ENCODE measurements around the gene PPBP.

The PPBP gene, protein sequence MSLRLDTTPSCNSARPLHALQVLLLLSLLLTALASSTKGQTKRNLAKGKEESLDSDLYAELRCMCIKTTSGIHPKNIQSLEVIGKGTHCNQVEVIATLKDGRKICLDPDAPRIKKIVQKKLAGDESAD

DNA sequence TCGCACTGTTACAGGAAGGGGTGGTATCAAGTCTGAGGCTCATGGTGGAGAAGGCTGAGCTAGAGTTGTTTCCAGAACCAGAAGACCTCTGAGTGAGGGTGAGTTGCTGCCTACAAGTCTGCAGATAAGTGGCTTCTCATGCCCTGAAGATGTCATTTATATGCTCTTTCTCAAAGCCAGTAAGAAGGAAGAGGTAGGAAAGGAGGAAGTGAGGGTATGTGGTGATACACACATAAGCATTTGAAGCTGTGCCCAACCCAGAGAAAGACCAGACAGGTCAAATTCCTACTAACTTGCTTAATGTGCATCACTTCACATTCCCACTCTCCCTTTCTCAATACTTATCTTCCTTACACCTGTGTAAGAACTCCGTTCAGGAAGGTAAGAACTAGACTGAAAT, at the start of gene PPBP:
TSS of gene PPBP (minus strand) at position 130 of the 400 bp plus-strand sequence. CDS start at position 43, 87 bp downstream.
- TF ChIP-seq GATA3 (IDR thresholded peaks at IDR 0.05; ENCODE audit: low read depth, low read length) (no peak), GATA2 (IDR thresholded peaks at IDR 0.05; ENCODE audit: low read depth, low read length) (no peak)

DNA sequence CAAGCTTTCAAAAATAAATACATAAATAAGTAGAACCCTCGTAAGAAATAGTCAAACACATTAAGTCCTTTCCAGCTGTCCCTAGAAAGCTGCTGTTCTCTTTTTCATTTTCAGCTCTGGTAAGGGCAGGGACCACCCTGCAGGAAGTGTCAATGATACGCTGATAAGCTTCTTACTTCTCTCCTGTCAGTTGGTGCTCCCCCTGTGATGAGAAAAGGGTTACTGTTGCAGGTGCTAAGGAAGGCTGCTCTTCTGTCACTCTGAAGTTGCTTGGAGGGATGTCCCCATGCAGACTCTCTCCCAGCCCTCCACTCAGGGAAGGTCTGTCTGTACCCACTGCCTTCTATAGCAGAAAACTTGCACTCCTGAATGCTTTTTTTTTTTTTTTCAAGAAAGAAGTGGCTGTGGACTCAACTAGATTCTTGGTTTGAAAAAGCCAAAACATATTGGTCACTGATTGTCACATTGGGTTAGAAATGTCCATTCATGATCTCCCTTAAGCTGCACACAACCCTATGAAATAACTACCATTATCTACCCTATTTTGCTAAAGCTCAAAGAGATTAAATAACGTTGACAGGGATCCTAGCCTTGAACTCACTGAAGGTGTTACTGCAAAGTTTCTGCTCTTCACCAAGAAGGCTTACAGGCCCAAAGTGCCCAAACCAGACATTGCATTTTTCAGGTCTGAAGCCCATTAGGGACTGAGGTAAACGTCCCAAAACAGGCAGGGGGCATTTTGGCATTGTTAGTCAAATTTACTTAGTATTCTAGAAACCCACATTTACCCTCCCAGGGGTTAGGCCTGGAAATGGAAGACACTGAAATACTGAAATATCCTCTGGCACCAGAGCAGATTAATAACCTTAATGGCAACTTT, 49.3 kb upstream of the PPBP start:
- TF ChIP-seq GATA2 (IDR thresholded peaks at IDR 0.05; ENCODE audit: low read depth, low read length) (no peak), GATA3 (IDR thresholded peaks at IDR 0.05; ENCODE audit: low read depth, low read length) (no peak)

DNA sequence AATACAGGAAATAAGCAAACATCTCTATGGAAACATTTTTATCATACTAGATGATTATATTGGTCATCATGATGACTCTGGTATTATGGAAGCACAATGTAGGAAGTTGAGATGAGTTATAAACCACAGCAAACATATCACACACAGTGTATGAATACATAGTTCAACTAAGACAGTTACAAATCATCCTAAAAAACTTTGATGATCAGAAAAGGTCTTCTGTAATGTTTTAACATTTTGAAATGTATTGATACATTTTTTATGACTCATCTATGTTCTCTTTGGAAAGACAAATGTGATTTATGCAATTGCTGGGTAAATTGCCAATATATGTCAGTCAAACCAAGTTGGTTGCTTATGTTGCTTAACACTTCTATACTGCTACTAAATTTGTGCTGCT, 45.7 kb upstream of the PPBP start:
- TF ChIP-seq GATA2 (IDR thresholded peaks at IDR 0.05; ENCODE audit: low read depth, low read length): no peak
- TF ChIP-seq GATA3 (IDR thresholded peaks at IDR 0.05; ENCODE audit: low read depth, low read length): no peak

DNA sequence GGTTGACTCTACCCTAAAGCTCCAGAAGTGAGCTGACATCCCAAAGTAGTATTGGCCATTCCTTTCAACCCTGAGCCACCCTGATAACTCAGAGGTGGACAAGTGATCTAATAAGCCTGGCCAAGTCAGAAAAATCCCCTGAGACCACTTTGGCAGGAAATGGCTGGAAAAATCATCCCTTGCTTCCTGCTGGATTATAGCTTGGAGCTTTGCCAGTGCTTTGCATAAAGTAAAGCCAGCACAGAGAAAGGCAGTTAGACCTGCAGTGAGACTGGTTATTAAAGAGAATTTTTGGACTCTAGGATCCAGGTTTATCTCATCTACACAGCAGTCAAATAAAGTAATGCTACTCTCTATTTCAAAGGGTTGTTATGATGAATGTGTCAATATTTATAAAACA, 44.1 kb upstream of the PPBP start:
- TF ChIP-seq GATA2 (IDR thresholded peaks at IDR 0.05; ENCODE audit: low read depth, low read length) (no peak), GATA3 (IDR thresholded peaks at IDR 0.05; ENCODE audit: low read depth, low read length) (no peak)

DNA sequence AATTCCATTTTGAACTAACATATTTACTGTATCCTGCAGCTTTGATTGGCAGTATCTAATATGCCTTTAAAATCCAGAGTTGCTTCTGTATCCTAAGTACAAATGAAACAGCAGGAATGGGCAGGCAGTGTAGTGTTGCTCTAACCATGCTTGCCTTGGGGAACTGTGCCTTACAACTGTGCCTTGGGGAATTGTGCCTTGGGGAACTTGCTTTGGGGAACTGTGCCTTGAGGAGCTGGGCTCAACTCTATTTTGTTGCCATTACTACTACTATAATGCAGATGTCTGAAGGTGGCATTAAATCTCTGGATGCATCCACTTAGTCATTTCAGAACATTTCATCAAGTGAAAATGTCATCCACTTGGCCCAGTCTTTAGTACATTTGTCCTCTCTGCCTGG, 43.6 kb upstream of the PPBP start:
- TF ChIP-seq GATA3 (IDR thresholded peaks at IDR 0.05; ENCODE audit: low read depth, low read length) (no peak), GATA2 (IDR thresholded peaks at IDR 0.05; ENCODE audit: low read depth, low read length) (no peak)

DNA sequence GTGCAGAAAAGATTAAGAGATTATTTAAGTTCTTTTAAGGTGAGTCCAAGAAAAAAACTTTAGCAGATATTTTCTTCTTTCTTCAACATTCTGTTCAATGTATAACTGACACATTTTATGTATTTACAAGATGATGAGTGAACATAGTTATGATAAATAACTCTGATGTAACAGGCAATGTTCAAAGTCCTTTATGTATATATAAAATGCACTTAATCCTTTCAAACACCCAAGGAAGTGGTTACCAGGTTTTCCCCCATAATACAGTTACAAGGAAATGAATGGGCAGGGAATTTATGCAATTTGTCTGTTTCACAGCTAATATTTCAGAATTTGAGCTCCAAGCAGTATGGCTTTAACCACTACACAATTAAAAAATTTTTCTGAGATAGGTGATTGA, 42.3 kb upstream of the PPBP start:
- TF ChIP-seq GATA2 (IDR thresholded peaks at IDR 0.05; ENCODE audit: low read depth, low read length) (no peak), GATA3 (IDR thresholded peaks at IDR 0.05; ENCODE audit: low read depth, low read length) (no peak)

DNA sequence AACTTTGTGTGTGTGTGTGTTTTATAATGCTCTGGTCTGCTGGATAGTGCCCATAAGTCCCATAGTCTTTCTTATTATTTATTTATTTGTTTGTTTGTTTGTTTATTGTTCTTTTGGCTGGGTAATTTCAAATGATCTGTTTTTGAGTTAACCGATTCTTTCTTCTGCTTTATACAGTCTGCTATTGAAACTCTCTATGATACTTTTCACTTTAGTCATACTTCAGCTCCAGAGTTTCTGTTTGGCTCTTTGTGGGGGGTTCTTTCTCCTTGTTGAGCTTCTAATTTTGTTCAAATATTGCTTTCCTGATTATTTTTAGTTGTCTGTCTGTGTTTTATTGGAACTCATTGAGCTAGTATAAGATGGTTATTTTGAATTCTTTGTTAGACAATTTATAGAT, 40.5 kb upstream of the PPBP start:
- TF ChIP-seq GATA3 (IDR thresholded peaks at IDR 0.05; ENCODE audit: low read depth, low read length) (no peak), GATA2 (IDR thresholded peaks at IDR 0.05; ENCODE audit: low read depth, low read length) (no peak)

DNA sequence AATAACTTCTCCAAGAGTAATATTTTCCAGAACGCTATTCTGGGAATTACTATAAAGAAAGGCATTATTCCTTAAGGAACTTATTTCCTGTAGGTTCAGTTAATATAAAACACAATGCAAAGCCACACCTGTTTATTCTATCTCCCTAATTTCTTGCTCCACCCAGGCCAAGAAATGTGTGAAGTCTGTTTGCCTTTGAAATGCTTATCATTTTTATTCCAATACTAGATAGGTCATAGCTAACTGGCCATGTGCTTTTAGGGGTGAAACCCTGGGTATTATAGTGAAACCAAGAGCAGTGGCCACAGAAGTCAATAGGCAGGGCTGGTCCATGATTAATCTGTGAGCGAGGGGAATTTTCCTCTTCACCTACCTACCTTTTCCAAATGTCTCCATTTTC, 35.7 kb upstream of the PPBP start:
- TF ChIP-seq GATA3 (IDR thresholded peaks at IDR 0.05; ENCODE audit: low read depth, low read length) (no peak), GATA2 (IDR thresholded peaks at IDR 0.05; ENCODE audit: low read depth, low read length) (no peak)

DNA sequence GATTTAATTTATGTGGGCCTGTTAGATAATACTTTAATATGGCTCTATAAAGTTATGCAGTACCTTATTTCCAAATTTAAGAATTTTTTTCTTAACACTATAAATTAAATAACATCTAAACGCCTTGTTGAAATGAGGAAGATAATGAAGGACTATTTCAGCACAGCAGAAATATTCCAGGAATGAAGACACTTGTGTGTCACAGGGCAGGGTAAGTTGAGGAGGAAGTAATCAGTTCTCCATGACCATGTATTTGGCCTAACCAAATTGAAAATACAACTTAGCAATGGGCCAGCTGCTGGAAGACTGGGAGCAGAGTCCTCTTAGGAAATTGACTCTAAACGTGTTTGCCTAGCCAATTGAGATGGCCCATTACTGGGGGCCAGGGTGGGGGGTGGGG, 33.6 kb upstream of the PPBP start:
- TF ChIP-seq GATA2 (IDR thresholded peaks at IDR 0.05; ENCODE audit: low read depth, low read length) (no peak), GATA3 (IDR thresholded peaks at IDR 0.05; ENCODE audit: low read depth, low read length) (no peak)

DNA sequence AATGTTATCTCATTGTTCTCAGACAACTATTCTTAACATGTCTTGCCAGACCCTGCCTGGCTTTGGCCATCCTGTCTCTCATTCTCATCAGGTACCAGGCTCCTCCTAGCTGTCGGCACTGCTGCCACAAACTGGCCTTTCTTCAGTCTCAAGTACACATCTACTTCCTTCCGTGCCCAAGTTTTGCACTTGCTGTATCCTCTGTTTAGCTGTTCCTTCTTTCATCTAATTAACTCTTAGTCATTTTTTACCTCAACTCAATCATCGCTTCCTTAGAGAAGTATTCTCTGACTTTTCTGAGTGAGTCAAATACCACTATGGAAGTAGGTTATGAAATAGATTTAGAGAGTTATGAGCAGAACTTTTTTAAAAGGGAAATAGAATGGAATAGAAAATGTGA, 30.8 kb upstream of the PPBP start:
- no peak for TF ChIP-seq GATA3 (IDR thresholded peaks at IDR 0.05; ENCODE audit: low read depth, low read length)
- no peak for TF ChIP-seq GATA2 (IDR thresholded peaks at IDR 0.05; ENCODE audit: low read depth, low read length)

DNA sequence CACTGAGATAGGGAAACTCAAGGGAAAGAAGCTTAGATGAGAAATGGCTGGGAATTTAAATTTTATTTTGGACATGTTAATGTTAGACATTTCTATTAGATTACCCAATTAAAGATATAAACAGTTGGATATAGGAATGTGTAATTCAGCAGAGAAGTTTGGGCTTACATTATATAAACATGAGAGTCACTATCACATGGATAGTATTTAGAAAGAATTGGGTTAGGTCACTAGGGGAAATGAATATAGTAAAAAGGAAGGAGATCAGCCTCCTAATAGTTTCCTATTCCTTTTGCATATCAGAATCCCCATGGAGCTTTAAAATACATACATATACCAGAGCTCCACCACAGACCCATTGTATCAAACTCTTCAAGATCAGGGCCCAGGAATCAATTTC, 30.1 kb upstream of the PPBP start:
- TF ChIP-seq GATA2 (IDR thresholded peaks at IDR 0.05; ENCODE audit: low read depth, low read length) (no peak), GATA3 (IDR thresholded peaks at IDR 0.05; ENCODE audit: low read depth, low read length) (no peak)

DNA sequence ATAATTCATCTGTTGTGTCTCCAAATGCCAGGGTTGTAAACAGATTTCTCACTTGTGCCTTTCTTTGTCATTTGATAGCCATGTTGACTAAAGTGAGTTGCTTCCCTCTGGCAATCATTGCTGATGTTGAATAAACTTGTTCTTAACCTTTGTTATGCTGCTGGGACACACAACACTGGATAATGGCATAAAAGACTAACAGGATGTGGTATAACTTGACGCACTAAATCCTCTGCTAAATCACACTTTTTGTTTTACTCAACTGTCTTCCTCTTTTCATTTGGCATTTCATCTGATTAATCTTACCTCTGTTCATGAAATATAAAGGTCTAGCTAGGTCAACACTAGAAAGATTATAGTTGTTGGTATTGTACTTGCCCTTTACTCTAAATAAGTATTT, 28.1 kb upstream of the PPBP start:
- TF ChIP-seq GATA3 (IDR thresholded peaks at IDR 0.05; ENCODE audit: low read depth, low read length) (no peak), GATA2 (IDR thresholded peaks at IDR 0.05; ENCODE audit: low read depth, low read length) (no peak)

DNA sequence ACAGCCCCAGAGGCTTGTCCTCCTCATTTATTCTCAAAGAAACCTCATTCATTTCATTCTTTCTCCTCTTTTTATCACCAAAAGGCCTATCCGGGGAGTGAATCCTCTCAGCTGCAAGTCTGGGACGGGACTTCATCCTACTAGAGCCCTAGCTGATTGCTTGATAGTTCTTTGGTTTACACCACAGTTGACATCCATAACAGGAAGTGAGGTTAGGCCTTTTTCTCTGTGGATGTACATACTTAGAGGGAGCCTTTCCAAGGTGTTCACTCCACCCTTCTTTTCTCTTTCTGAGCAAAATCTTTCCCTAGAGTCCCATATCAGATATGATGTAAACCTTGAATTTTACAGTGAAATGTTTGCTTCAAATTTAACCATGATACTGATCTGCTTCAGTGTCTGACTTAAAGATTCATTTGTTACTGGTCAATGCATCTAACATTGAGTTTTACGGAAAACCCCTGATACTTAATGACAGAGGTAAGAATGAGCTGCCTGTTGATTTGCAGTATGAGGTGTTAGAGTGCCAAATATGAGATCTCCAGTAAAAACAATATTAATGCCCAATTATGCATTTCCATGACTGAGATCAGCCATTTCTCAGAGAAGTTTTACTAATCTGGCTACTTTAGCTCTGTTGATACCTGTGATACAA, 27.3 kb upstream of the PPBP start:
- TF ChIP-seq GATA3 (IDR thresholded peaks at IDR 0.05; ENCODE audit: low read depth, low read length) (no peak), GATA2 (IDR thresholded peaks at IDR 0.05; ENCODE audit: low read depth, low read length) (no peak)

DNA sequence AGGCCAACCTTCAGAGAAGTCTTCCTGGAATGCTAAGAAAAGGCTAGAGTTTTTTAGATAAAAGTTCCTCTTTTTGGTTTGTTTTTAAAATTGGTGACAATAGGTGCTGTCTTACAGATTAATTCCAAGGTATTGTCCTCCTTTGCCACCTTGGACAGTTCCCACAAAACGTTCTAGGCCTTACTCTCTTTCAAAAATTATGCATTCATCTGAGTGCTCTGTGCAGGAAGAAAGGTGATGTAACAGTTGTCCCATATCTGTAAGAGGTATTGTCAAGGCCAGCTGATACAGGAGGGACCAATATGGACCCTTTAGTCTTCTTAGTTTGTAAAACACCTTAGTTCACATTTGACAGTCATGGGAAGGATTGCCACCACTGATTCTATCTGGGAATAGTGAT, 26.3 kb upstream of the PPBP start:
- TF ChIP-seq GATA3 (IDR thresholded peaks at IDR 0.05; ENCODE audit: low read depth, low read length) (no peak), GATA2 (IDR thresholded peaks at IDR 0.05; ENCODE audit: low read depth, low read length) (no peak)

DNA sequence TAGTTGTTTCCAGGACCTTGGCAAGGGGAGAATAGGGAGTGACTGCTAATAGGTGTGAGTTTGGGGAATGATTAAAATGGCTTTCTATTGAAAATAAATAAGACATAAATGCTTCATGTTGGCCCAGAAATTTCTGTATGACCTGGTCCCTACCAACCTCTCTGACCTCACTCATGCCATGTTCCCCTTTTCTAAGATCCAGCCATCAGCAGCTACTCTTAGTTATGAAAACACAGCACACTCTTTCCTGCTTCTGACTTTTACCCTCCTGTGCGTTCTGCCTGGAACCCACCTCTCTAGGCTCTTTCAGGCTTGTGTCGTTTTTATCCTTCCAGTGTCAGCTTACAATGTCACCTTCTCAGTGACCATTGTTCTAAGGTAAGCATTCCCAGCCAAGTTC, 25.3 kb upstream of the PPBP start:
- TF ChIP-seq GATA3 (IDR thresholded peaks at IDR 0.05; ENCODE audit: low read depth, low read length) (no peak), GATA2 (IDR thresholded peaks at IDR 0.05; ENCODE audit: low read depth, low read length) (no peak)
